Liver (tissue), 9 donors: Measurements from ENCODE around the gene TFDP2. TPM values are rescaled to one million over a fixed set of nuclear protein-coding genes. Genes with fewer than 3 reads are reported as not detected.

Source experiments
- DNase-seq: peaks from one replicate; pipeline ENCODE4 v3.0.0-alpha.2; 2017; ENCODE audit warnings: low spot score
- H3K27ac ChIP-seq, 2 donors: one replicate each; pipeline ENCODE4 v1.7.0; 2013; ENCODE audit warnings: inconsistent platforms in 2 of 2, low read length in 2 of 2, control low read depth in 1 of 2, low read depth in 1 of 2, mild to moderate bottlenecking in 1 of 2
- H3K27me3 ChIP-seq, 4 donors: one replicate each; pipeline versions ENCODE4 v1.6.1 to v1.7.0; 2013; ENCODE audit warnings: low read length in 3 of 4, inconsistent platforms in 1 of 4, mild to moderate bottlenecking in 1 of 4, moderate library complexity in 1 of 4; ENCODE audit not compliant: control insufficient read depth in 4 of 4, insufficient read depth in 4 of 4
- H3K36me3 ChIP-seq, 4 donors: one replicate each; pipeline versions ENCODE4 v1.6.1 to v1.7.0; 2013; ENCODE audit warnings: low read length in 3 of 4, mild to moderate bottlenecking in 3 of 4, low read depth in 1 of 4, moderate library complexity in 1 of 4; ENCODE audit not compliant: control insufficient read depth in 4 of 4, insufficient read depth in 3 of 4
- H3K4me1 ChIP-seq, 4 donors: one replicate each; pipeline versions ENCODE4 v1.6.1 to v1.7.0; 2013; ENCODE audit warnings: low read length in 3 of 4, mild to moderate bottlenecking in 3 of 4, moderate library complexity in 1 of 4; ENCODE audit not compliant: control insufficient read depth in 4 of 4, insufficient read depth in 4 of 4
- H3K4me3 ChIP-seq, 3 donors: one replicate each; pipeline versions ENCODE4 v1.6.1 to v1.7.0; 2013; ENCODE audit warnings: low read length in 3 of 3, control low read depth in 1 of 3, low read depth in 1 of 3, mild to moderate bottlenecking in 1 of 3
- H3K9ac ChIP-seq, 2 donors: one replicate each; pipeline ENCODE4 v1.7.0; 2013; ENCODE audit warnings: low read length in 2 of 2, mild to moderate bottlenecking in 2 of 2, moderate library complexity in 2 of 2, control low read depth in 1 of 2, low read depth in 1 of 2
- H3K9me3 ChIP-seq, 4 donors: one replicate each; pipeline versions ENCODE4 v1.6.1 to v1.7.0; 2013; ENCODE audit warnings: low read length in 3 of 4; ENCODE audit not compliant: control insufficient read depth in 4 of 4
- EGR1 ChIP-seq, 2 donors: IDR thresholded peaks; 2 replicates each; pipeline ENCODE4 v1.6.1; 2016 to 2018; ENCODE audit warnings: antibody characterized with exemption in 2 of 2, low read depth in 2 of 2
- FOXA2 ChIP-seq: IDR thresholded peaks from 2 replicates; pipeline ENCODE4 v1.6.1; 2016; ENCODE audit warnings: antibody characterized with exemption
- HNF4A ChIP-seq, 2 donors: conservative IDR thresholded peaks; 2 replicates each; pipeline ENCODE4 v1.6.1; 2016; ENCODE audit warnings: antibody characterized with exemption in 2 of 2, mild to moderate bottlenecking in 2 of 2
- HNF4G ChIP-seq: IDR thresholded peaks from 2 replicates; pipeline ENCODE4 v1.6.1; 2016; ENCODE audit warnings: antibody characterized with exemption
- JUND ChIP-seq, 2 donors: IDR thresholded peaks; 2 replicates each; pipeline ENCODE4 v1.6.1; 2016; ENCODE audit warnings: antibody characterized with exemption in 2 of 2
- NR2F2 ChIP-seq: IDR thresholded peaks from 2 replicates; pipeline ENCODE4 v1.6.1; 2016; ENCODE audit warnings: antibody characterized with exemption
- RAD21 ChIP-seq, 2 donors: IDR thresholded peaks; 2 replicates each; pipeline ENCODE4 v1.6.1; 2016; ENCODE audit warnings: antibody characterized with exemption in 2 of 2, mild to moderate bottlenecking in 2 of 2
- RXRA ChIP-seq, 2 donors: IDR thresholded peaks; 2 replicates each; pipeline ENCODE4 v1.6.1; 2017 to 2018; ENCODE audit warnings: antibody characterized with exemption in 2 of 2, mild to moderate bottlenecking in 1 of 2
- SP1 ChIP-seq: IDR thresholded peaks from 2 replicates; pipeline ENCODE4 v1.6.1; 2018; ENCODE audit warnings: antibody characterized with exemption, mild to moderate bottlenecking
- YY1 ChIP-seq: IDR thresholded peaks from 2 replicates; pipeline ENCODE4 v1.6.1; 2016; ENCODE audit warnings: antibody characterized with exemption, mild to moderate bottlenecking
- WGBS: extraction: QIAGEN DNeasy Blood & Tissue Kit; methylation state at CpG from one replicate; pipeline ENCODE4 v1.1.7; 2013; 5-methylcytosine and 5-hydroxymethylcytosine counted together
- polyA plus RNA-seq, 2 donors: library from polyadenylated mRNA; stranded (reverse) in 1 of 2; unstranded in 1 of 2; fragments of 200-250 nt in 1 of 2; fragments of >200 nt in 1 of 2; fragmentation: Nextera tagmentation in 1 of 2; extraction: Ambion mirVana in 1 of 2; gene quantifications; one replicate each; pipeline versions ENCODE4 v1.2.1 to v1.2.3, GENCODE V29; 2013 to 2015
- total RNA-seq, 2 donors: library from RNA; depleted of rRNA; stranded (reverse); fragments of >200 nt; gene quantifications; one replicate each; pipeline ENCODE4 v1.2.3, GENCODE V29; 2014
- TF ChIP-seq, protein P1 (sequence below): IDR thresholded peaks from 2 replicates; pipeline ENCODE4 v1.6.1; 2016; ENCODE audit warnings: antibody characterized with exemption
- TF ChIP-seq, protein P2 (sequence below): IDR thresholded peaks from 2 replicates; pipeline ENCODE4 v1.6.1; 2016; ENCODE audit warnings: antibody characterized with exemption
- TF ChIP-seq, protein P3 (sequence below): IDR thresholded peaks from 2 replicates; pipeline ENCODE4 v1.6.1; 2016; ENCODE audit warnings: antibody characterized with exemption, mild to moderate bottlenecking
- donor health status: healthy.
- donor health status: healthy.
- donor health status: healthy.
- donor health status: healthy.
- donor health status: healthy.

Gene TFDP2
- total and polyA plus RNA-seq, 4 donors = 8.0 to 52.0 (median 29.7) TPM

DNA sequence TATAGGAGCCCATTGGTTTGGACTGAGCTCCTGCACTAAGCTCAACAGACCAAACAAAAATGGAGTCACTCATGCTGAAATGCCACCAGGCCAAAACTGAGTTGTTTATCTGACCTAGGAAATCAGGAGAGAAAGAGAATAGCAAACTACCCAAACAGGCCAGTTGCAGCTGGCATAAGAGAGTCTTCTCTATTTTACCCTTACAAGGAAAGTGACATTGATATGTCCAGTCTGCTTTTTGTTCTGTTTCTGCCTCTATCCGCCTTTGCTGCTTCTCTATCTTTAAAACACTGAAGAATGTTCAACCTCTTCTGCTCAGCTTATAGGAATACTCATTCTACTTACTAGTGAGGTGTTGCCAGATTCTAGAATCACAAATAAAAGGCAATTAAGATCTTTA is 177.8 kb downstream of the TFDP2 start:
- TF ChIP-seq, protein P1, sequence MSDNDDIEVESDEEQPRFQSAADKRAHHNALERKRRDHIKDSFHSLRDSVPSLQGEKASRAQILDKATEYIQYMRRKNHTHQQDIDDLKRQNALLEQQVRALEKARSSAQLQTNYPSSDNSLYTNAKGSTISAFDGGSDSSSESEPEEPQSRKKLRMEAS = no peak
- Histone ChIP-seq H3K9ac (no peak overlapping the region), H3K27me3 (no peaks in the 10 kb centered on the region), H3K36me3 (peaks cover 0 to 3% (median 2%) of the 10 kb centered on the region in 4 donors), H3K4me3 (no peak overlapping the region), H3K4me1 (peaks cover 0 to 2% (median 0%) of the 10 kb centered on the region in 4 donors), H3K27ac (no peak overlapping the region), H3K9me3 (no peaks in the 10 kb centered on the region)
- WGBS = 100% methylated on average over 1 of the region's 1 CpG
- DNase-seq = no peak

GRCh38 chr3:141969711-141970110 is 179.6 kb downstream of the TFDP2 start:
- Histone ChIP-seq H3K4me1 (peaks cover 0 to 2% (median 0%) of the 10 kb centered on the region in 4 donors), H3K27me3 (no peaks in the 10 kb centered on the region), H3K36me3 (peaks cover 0 to 3% (median 1%) of the 10 kb centered on the region in 4 donors), H3K9ac (no peak overlapping the region), H3K27ac (no peak overlapping the region), H3K9me3 (no peaks in the 10 kb centered on the region), H3K4me3 (no peak overlapping the region)
- TF ChIP-seq SP1 = no peak
- TF ChIP-seq JUND (IDR thresholded peaks at IDR 0.05) = no peak
- no peak for TF ChIP-seq FOXA2
- no peak for TF ChIP-seq RXRA (IDR thresholded peaks at IDR 0.05)
- TF ChIP-seq RAD21 (IDR thresholded peaks at IDR 0.05) = no peak
- TF ChIP-seq HNF4A (conservative IDR thresholded peaks at IDR 0.05) = no peak
- TF ChIP-seq HNF4G = no peak
- TF ChIP-seq, protein P1 = no peak
- DNase-seq = no peak
- 84% methylated on average over 6 of the region's 6 CpGs for WGBS

DNA sequence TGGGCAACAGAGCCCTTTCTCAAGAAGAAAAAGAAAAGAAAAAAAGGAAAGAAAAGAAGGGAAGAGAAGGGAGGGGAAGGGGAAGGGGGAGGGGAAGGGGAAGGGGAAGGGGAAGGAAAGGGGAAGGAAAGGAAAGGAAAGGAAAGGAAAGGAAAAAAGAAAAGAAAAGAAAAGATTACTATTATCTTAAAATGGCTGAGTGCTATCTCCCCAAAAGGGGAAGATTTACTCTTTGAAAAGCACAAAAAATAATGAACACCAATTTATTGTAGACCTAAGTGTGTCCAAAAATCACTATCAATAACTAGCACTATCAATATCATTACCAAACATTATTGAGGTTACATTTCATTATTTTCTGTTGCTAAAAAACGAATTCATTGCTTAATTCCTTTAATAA is 183.9 kb downstream of the TFDP2 start:
- TF ChIP-seq, protein P2, sequence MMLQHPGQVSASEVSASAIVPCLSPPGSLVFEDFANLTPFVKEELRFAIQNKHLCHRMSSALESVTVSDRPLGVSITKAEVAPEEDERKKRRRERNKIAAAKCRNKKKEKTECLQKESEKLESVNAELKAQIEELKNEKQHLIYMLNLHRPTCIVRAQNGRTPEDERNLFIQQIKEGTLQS = no peak
- TF ChIP-seq YY1 (no peak), EGR1 (IDR thresholded peaks at IDR 0.05; ENCODE audit: low read depth in 2 of 2) (no peak), NR2F2 (no peak), SP1 (no peak)
- TF ChIP-seq, protein P3, sequence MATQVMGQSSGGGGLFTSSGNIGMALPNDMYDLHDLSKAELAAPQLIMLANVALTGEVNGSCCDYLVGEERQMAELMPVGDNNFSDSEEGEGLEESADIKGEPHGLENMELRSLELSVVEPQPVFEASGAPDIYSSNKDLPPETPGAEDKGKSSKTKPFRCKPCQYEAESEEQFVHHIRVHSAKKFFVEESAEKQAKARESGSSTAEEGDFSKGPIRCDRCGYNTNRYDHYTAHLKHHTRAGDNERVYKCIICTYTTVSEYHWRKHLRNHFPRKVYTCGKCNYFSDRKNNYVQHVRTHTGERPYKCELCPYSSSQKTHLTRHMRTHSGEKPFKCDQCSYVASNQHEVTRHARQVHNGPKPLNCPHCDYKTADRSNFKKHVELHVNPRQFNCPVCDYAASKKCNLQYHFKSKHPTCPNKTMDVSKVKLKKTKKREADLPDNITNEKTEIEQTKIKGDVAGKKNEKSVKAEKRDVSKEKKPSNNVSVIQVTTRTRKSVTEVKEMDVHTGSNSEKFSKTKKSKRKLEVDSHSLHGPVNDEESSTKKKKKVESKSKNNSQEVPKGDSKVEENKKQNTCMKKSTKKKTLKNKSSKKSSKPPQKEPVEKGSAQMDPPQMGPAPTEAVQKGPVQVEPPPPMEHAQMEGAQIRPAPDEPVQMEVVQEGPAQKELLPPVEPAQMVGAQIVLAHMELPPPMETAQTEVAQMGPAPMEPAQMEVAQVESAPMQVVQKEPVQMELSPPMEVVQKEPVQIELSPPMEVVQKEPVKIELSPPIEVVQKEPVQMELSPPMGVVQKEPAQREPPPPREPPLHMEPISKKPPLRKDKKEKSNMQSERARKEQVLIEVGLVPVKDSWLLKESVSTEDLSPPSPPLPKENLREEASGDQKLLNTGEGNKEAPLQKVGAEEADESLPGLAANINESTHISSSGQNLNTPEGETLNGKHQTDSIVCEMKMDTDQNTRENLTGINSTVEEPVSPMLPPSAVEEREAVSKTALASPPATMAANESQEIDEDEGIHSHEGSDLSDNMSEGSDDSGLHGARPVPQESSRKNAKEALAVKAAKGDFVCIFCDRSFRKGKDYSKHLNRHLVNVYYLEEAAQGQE = no peak
- Histone ChIP-seq H3K36me3 (peaks cover 0 to 9% (median 6%) of the 10 kb centered on the region in 4 donors), H3K4me1 (peaks cover 0 to 2% (median 0%) of the 10 kb centered on the region in 4 donors), H3K27me3 (no peaks in the 10 kb centered on the region), H3K9me3 (no peaks in the 10 kb centered on the region), H3K4me3 (no peak overlapping the region), H3K27ac (no peak overlapping the region), H3K9ac (no peak overlapping the region)
- WGBS = 92% methylated on average over 1 of the region's 1 CpG
- DNase-seq = no peak
